Measurements from ENCODE around the gene KPNA6. TPM values are rescaled to one million over a fixed set of nuclear protein-coding genes. Genes with fewer than 3 reads are reported as not detected.
A peak's percentile ranks its signal among the peaks of the same experiment; 100 is the strongest.

The KPNA6 gene
- total RNA-seq, 1 experiment from 2014 or later: 104 TPM

DNA sequence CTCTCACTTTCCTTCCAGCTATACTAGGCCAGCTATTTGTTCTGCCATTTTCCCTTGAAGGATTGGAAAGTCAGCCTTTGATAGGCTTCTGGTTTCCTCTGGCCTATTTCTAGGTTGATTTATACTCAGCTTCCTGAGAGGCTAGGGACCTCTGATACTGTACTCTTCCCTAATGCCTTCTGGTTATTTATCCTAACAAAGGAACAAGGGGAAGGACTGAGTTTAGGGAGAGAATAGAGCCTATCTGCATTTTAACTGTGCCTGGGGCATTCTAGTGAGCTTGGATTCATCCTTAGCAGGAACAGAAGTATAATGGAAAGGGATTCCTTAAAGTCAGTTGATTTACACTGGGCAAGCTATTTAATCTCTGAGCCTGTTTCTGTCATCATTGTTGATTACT, 46.9 kb upstream of the KPNA6 start (continued):
- TF ChIP-seq, protein P1, sequence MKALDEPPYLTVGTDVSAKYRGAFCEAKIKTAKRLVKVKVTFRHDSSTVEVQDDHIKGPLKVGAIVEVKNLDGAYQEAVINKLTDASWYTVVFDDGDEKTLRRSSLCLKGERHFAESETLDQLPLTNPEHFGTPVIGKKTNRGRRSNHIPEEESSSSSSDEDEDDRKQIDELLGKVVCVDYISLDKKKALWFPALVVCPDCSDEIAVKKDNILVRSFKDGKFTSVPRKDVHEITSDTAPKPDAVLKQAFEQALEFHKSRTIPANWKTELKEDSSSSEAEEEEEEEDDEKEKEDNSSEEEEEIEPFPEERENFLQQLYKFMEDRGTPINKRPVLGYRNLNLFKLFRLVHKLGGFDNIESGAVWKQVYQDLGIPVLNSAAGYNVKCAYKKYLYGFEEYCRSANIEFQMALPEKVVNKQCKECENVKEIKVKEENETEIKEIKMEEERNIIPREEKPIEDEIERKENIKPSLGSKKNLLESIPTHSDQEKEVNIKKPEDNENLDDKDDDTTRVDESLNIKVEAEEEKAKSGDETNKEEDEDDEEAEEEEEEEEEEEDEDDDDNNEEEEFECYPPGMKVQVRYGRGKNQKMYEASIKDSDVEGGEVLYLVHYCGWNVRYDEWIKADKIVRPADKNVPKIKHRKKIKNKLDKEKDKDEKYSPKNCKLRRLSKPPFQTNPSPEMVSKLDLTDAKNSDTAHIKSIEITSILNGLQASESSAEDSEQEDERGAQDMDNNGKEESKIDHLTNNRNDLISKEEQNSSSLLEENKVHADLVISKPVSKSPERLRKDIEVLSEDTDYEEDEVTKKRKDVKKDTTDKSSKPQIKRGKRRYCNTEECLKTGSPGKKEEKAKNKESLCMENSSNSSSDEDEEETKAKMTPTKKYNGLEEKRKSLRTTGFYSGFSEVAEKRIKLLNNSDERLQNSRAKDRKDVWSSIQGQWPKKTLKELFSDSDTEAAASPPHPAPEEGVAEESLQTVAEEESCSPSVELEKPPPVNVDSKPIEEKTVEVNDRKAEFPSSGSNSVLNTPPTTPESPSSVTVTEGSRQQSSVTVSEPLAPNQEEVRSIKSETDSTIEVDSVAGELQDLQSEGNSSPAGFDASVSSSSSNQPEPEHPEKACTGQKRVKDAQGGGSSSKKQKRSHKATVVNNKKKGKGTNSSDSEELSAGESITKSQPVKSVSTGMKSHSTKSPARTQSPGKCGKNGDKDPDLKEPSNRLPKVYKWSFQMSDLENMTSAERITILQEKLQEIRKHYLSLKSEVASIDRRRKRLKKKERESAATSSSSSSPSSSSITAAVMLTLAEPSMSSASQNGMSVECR (CRISPR knock-in tag; IDR thresholded peaks at IDR 0.05; ENCODE audit: borderline replicate concordance): no peak
- TF ChIP-seq, protein P2, sequence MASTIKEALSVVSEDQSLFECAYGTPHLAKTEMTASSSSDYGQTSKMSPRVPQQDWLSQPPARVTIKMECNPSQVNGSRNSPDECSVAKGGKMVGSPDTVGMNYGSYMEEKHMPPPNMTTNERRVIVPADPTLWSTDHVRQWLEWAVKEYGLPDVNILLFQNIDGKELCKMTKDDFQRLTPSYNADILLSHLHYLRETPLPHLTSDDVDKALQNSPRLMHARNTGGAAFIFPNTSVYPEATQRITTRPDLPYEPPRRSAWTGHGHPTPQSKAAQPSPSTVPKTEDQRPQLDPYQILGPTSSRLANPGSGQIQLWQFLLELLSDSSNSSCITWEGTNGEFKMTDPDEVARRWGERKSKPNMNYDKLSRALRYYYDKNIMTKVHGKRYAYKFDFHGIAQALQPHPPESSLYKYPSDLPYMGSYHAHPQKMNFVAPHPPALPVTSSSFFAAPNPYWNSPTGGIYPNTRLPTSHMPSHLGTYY (CRISPR knock-in tag; IDR thresholded peaks at IDR 0.05): no peak
- TF ChIP-seq KAT7 (CRISPR knock-in tag; IDR thresholded peaks at IDR 0.05; ENCODE audit: borderline replicate concordance): no peak

DNA sequence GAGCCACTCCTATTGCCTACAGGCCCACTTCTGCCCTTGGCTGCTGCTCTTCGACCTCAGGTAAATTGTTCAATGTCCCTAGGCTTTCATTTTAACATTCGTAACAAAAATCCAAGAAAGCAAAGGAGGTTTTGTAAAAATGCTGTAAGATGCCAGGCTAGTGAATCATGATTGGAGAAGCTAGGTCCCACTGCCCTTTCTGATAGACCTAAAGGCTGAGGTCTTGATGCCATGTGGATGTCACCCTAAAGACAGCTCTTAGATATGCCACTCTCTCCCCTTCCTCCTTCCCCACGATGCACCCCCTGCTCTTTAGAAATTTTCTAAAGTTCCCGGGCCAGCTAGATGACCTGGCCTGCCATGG, 45.0 kb upstream of the KPNA6 start:
- H3K4me3 Mint-ChIP-seq: no peak overlapping the region; the same call in 1 of the 2 replicates
- POLR2A ChIA-PET: interaction anchor here (0.9 to 2.3 kb wide), 2 partner anchors 10 to 48 kb away, joined by 4 to 15 read pairs; partner anchors contain the start of gene TMEM39B
- H3K36me3 Mint-ChIP-seq: peaks cover 42% of the 10 kb centered on the region
- no peaks in the 10 kb centered on the region for H3K9me3 Mint-ChIP-seq
- CTCF ChIA-PET: interaction anchor here (0.6 to 3.6 kb wide), 21 partner anchors 8 to 274 kb away, joined by 3 to 76 read pairs (median 5); partner anchors contain the start of genes KHDRBS1, KPNA6, SPOCD1 and TMEM39B
- ATAC-seq (no peak), DNase-seq (ENCODE audit: low spot score) (no peak)
- H3K27ac Mint-ChIP-seq: peak overlapping the region; percentile 73
- peaks cover 49% of the 10 kb centered on the region for H3K4me1 Mint-ChIP-seq
- TF ChIP-seq, protein P2 (CRISPR knock-in tag; IDR thresholded peaks at IDR 0.05): no peak
- TF ChIP-seq SOX15 (CRISPR knock-in tag; IDR thresholded peaks at IDR 0.05) (no peak), ZNF416 (CRISPR knock-in tag; IDR thresholded peaks at IDR 0.05) (no peak), CDX4 (CRISPR knock-in tag; IDR thresholded peaks at IDR 0.05; ENCODE audit: borderline replicate concordance) (no peak), CBFB (CRISPR knock-in tag; IDR thresholded peaks at IDR 0.05; ENCODE audit: low read depth) (no peak), MXD4 (CRISPR knock-in tag; IDR thresholded peaks at IDR 0.05; ENCODE audit: borderline replicate concordance) (no peak), NR2C2 (CRISPR knock-in tag; IDR thresholded peaks at IDR 0.05) (no peak), HMGA2 (CRISPR knock-in tag; IDR thresholded peaks at IDR 0.05) (no peak), MLX (CRISPR knock-in tag; IDR thresholded peaks at IDR 0.05) (no peak), ETV6 (CRISPR knock-in tag; IDR thresholded peaks at IDR 0.05) (no peak), SP1 (CRISPR knock-in tag; conservative IDR thresholded peaks at IDR 0.05) (no peak), EMX1 (CRISPR knock-in tag; IDR thresholded peaks at IDR 0.05) (no peak)
- TF ChIP-seq, protein P3, sequence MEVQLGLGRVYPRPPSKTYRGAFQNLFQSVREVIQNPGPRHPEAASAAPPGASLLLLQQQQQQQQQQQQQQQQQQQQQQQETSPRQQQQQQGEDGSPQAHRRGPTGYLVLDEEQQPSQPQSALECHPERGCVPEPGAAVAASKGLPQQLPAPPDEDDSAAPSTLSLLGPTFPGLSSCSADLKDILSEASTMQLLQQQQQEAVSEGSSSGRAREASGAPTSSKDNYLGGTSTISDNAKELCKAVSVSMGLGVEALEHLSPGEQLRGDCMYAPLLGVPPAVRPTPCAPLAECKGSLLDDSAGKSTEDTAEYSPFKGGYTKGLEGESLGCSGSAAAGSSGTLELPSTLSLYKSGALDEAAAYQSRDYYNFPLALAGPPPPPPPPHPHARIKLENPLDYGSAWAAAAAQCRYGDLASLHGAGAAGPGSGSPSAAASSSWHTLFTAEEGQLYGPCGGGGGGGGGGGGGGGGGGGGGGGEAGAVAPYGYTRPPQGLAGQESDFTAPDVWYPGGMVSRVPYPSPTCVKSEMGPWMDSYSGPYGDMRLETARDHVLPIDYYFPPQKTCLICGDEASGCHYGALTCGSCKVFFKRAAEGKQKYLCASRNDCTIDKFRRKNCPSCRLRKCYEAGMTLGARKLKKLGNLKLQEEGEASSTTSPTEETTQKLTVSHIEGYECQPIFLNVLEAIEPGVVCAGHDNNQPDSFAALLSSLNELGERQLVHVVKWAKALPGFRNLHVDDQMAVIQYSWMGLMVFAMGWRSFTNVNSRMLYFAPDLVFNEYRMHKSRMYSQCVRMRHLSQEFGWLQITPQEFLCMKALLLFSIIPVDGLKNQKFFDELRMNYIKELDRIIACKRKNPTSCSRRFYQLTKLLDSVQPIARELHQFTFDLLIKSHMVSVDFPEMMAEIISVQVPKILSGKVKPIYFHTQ (CRISPR knock-in tag; IDR thresholded peaks at IDR 0.05): no peak
- TF ChIP-seq, protein P4, sequence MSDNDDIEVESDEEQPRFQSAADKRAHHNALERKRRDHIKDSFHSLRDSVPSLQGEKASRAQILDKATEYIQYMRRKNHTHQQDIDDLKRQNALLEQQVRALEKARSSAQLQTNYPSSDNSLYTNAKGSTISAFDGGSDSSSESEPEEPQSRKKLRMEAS (CRISPR knock-in tag; IDR thresholded peaks at IDR 0.05): no peak
- no peaks in the 10 kb centered on the region for H3K27me3 Mint-ChIP-seq (ENCODE audit: low read depth)

Data from WTC11 (cell line).